Measurements from ENCODE around the gene HYI. TPM values are rescaled to one million over a fixed set of nuclear protein-coding genes. Genes with fewer than 3 reads are reported as not detected.

Gene HYI
- total RNA-seq, 1 donor from 2014 or later = 16.5 TPM

DNA sequence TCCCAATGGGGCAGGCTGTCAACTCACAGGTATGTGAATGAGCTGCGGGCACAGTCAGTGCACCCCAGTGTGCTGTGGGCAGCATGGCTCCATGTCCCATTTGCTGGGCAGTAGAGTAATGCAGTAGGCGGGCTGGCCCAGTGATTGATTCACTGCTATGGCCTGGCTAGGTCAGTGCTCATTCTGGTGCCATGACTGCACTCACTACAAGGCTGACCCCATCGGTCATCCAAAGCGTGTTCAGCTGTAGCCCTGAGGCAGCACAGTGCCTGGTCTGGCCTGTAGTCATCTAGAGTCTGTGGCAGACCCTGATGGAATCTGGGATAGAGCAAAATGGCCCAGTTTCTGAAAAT lies 7.4 kb downstream of the HYI start:
- Mint-ChIP-seq H3K27ac (no peak overlapping the region), H3K27me3 (ENCODE audit: insufficient read depth) (no peaks in the 10 kb centered on the region), H3K4me3 (no peak overlapping the region), H3K4me1 (ENCODE audit: low read depth) (no peaks in the 10 kb centered on the region), H3K36me3 (ENCODE audit: low read depth) (peaks cover 51% of the 10 kb centered on the region), H3K9me3 (no peaks in the 10 kb centered on the region)
- no peak for DNase-seq (ENCODE audit: low spot score)
- intact Hi-C loops (cut with micrococcal nuclease) = no loop called here

- Mint-ChIP-seq H3K27ac (no peak overlapping the region), H3K4me1 (ENCODE audit: low read depth) (no peaks in the 10 kb centered on the region), H3K9me3 (no peaks in the 10 kb centered on the region), H3K27me3 (ENCODE audit: insufficient read depth) (no peaks in the 10 kb centered on the region), H3K36me3 (ENCODE audit: low read depth) (peaks cover 52% of the 10 kb centered on the region), H3K4me3 (no peak overlapping the region)
- no peak for DNase-seq (ENCODE audit: low spot score)
- intact Hi-C loops (cut with micrococcal nuclease) = no loop called here
Observed at GRCh38 chr1:43445606-43446387, 7.9 kb downstream of the HYI start.

DNA sequence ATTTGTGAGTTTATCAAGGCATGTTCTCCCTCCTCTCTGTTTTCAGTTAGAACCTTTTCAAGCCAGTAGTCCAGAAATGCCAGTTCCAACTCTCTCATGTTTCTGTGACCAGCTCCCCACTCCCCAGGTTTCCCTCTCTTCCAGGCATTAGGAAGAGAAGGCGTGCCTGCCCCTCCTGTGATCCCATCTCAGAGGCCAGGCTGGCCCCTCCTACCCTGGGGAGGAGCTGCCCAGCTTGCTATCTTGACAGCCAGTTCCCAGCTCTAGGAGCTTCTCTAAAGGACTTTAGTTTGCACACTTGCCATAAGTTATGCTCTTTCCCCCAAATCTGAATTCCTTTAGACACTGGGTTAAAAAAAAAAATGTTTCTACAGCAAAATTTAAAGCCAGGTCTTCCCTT lies 8.9 kb downstream of the HYI start:
- Mint-ChIP-seq H3K4me3 (no peak overlapping the region), H3K36me3 (ENCODE audit: low read depth) (peaks cover 54% of the 10 kb centered on the region), H3K27ac (no peak overlapping the region), H3K4me1 (ENCODE audit: low read depth) (no peaks in the 10 kb centered on the region), H3K9me3 (no peaks in the 10 kb centered on the region), H3K27me3 (ENCODE audit: insufficient read depth) (no peaks in the 10 kb centered on the region)
- intact Hi-C loops (cut with micrococcal nuclease) = no loop called here
- DNase-seq (ENCODE audit: low spot score) = no peak

GRCh38 chr1:43444151-43444828 lies 9.4 kb downstream of the HYI start:
- no peak overlapping the region for H3K27ac Mint-ChIP-seq
- no peaks in the 10 kb centered on the region for H3K9me3 Mint-ChIP-seq
- no peak overlapping the region for H3K4me3 Mint-ChIP-seq
- H3K36me3 Mint-ChIP-seq (ENCODE audit: low read depth) = peaks cover 54% of the 10 kb centered on the region
- no peaks in the 10 kb centered on the region for H3K4me1 Mint-ChIP-seq (ENCODE audit: low read depth)
- intact Hi-C loops (cut with micrococcal nuclease) = no loop called here
- H3K27me3 Mint-ChIP-seq (ENCODE audit: insufficient read depth) = no peaks in the 10 kb centered on the region
- no peak for DNase-seq (ENCODE audit: low spot score)

DNA sequence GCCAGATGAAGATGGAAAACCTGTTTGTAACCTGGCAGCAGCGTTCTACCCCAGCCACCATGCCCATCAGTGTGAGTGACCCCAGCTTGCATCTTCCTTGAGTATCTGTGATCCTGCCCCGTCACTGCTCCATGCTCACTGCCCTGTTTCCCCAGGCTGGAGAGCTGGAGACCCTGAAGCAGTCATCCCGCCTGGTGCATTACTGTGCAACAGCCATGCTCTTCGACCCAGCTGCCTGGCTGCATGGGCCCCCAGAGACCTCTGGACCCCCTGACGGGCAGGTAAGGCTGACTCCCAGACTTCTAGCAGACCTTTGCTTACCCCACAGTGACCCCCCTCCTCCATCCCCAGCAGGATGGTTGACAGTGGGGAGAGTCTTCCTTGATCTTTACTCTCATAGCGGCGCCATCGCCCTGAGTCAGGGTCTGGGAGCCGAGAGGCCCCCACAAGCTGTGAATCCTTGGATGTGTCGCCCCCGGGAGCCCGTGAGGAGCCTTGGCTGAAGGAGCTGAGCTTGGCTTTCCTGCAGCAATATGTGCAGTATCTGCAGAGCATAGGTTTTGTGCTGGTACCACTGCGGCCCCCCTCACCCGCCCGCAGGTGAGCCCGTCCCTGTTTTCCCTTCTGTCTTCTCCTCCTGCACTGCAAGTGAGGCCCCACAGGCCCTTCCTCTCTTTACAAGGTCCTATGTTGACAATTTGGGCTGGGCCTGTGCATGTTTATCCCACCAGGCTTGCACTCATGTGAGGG lies 10.4 kb downstream of the HYI start:
- intact Hi-C loops (cut with micrococcal nuclease) = no loop called here
- Mint-ChIP-seq H3K9me3 (no peaks in the 10 kb centered on the region), H3K27ac (no peak overlapping the region), H3K4me3 (no peak overlapping the region), H3K27me3 (ENCODE audit: insufficient read depth) (no peaks in the 10 kb centered on the region), H3K4me1 (ENCODE audit: low read depth) (no peaks in the 10 kb centered on the region), H3K36me3 (ENCODE audit: low read depth) (peaks cover 56% of the 10 kb centered on the region)
- DNase-seq (ENCODE audit: low spot score) = no peak

GRCh38 chr1:43442756-43443155 lies 11.0 kb downstream of the HYI start:
- Mint-ChIP-seq H3K4me1 (ENCODE audit: low read depth) (no peaks in the 10 kb centered on the region), H3K36me3 (ENCODE audit: low read depth) (peaks cover 55% of the 10 kb centered on the region), H3K9me3 (no peaks in the 10 kb centered on the region), H3K27me3 (ENCODE audit: insufficient read depth) (no peaks in the 10 kb centered on the region), H3K27ac (no peak overlapping the region), H3K4me3 (no peak overlapping the region)
- intact Hi-C loops (cut with micrococcal nuclease) = no loop called here
- no peak for DNase-seq (ENCODE audit: low spot score)

GRCh38 chr1:43441894-43442637 lies 11.7 kb downstream of the HYI start:
- Mint-ChIP-seq H3K4me3 (no peak overlapping the region), H3K4me1 (ENCODE audit: low read depth) (no peaks in the 10 kb centered on the region), H3K27ac (no peak overlapping the region), H3K36me3 (ENCODE audit: low read depth) (peaks cover 48% of the 10 kb centered on the region), H3K27me3 (ENCODE audit: insufficient read depth) (no peaks in the 10 kb centered on the region), H3K9me3 (no peaks in the 10 kb centered on the region)
- intact Hi-C loops (cut with micrococcal nuclease) = no loop called here
- no peak for DNase-seq (ENCODE audit: low spot score)

- Mint-ChIP-seq H3K36me3 (ENCODE audit: low read depth) (peaks cover 42% of the 10 kb centered on the region), H3K27ac (no peak overlapping the region), H3K4me3 (no peak overlapping the region), H3K27me3 (ENCODE audit: insufficient read depth) (no peaks in the 10 kb centered on the region), H3K9me3 (no peaks in the 10 kb centered on the region), H3K4me1 (ENCODE audit: low read depth) (no peaks in the 10 kb centered on the region)
- no peak for DNase-seq (ENCODE audit: low spot score)
- intact Hi-C loops (cut with micrococcal nuclease) = no loop called here
Observed at GRCh38 chr1:43441166-43441893, 12.4 kb downstream of the HYI start.

GRCh38 chr1:43440358-43440757 lies 13.4 kb downstream of the HYI start:
- Mint-ChIP-seq H3K4me1 (ENCODE audit: low read depth) (peaks cover under 1% of the 10 kb centered on the region), H3K4me3 (no peak overlapping the region), H3K9me3 (no peaks in the 10 kb centered on the region), H3K27ac (no peak overlapping the region), H3K27me3 (ENCODE audit: insufficient read depth) (no peaks in the 10 kb centered on the region), H3K36me3 (ENCODE audit: low read depth) (peaks cover 36% of the 10 kb centered on the region)
- intact Hi-C loops (cut with micrococcal nuclease) = no loop called here
- no peak for DNase-seq (ENCODE audit: low spot score)

DNA sequence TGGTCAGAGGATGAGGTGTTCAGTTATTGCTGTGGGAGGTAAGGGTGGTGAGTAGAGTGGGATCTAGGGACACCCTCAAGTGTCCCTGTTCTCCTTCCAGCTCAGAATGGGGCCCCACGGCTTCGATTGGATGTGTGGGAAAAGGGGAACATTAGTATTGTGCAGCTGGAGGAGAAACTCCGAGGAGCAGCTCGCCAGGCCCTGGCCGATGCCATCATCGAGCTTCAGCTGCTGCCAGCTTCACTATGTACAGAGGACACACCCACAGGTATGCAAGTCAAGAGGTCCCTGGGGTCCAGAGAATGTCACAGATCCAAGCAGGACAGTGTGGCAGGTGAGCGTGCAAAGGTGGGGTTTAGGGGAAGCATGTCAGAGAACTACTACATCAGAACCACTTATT lies 13.9 kb downstream of the HYI start:
- no peak overlapping the region for H3K4me3 Mint-ChIP-seq
- H3K36me3 Mint-ChIP-seq (ENCODE audit: low read depth) = peaks cover 30% of the 10 kb centered on the region
- H3K4me1 Mint-ChIP-seq (ENCODE audit: low read depth) = peaks cover 5% of the 10 kb centered on the region
- DNase-seq (ENCODE audit: low spot score) = no peak
- no peaks in the 10 kb centered on the region for H3K27me3 Mint-ChIP-seq (ENCODE audit: insufficient read depth)
- no peak overlapping the region for H3K27ac Mint-ChIP-seq
- no peaks in the 10 kb centered on the region for H3K9me3 Mint-ChIP-seq
- intact Hi-C loops (cut with micrococcal nuclease) = no loop called here

DNA sequence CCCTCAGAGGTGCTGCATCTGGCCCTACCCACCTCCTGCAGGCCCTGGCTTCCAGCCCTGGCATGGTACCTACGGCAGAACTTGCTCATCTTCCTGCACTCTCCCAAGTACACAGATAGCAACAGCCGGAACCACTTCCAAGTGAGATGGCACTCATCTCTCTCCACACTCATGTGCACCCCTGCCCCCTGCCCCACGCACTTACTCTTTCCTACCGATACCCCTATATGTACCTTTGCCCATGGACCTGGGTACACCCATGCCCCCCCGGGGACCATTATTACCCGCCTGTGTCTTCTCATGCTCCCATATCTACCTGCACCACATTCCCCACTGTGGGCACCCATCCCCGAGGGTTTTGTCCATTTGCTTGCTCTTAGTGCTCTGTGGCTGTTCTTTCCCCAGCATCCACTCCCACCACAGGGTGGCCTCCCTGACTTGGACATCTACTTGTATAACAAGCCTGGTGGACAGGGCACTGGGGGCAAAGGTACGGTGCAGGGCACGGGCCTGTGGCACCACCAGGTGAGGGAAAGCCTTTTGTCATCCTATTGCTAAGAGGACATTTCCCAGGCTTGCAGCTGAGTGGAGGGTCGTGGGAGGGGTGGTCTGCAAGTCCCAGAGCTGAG lies 14.7 kb downstream of the HYI start:
- intact Hi-C loops (cut with micrococcal nuclease) = no loop called here
- peaks cover 26% of the 10 kb centered on the region for H3K36me3 Mint-ChIP-seq (ENCODE audit: low read depth)
- H3K4me3 Mint-ChIP-seq = no peak overlapping the region
- no peak for DNase-seq (ENCODE audit: low spot score)
- no peak overlapping the region for H3K27ac Mint-ChIP-seq
- peaks cover 5% of the 10 kb centered on the region for H3K4me1 Mint-ChIP-seq (ENCODE audit: low read depth)
- no peaks in the 10 kb centered on the region for H3K9me3 Mint-ChIP-seq
- H3K27me3 Mint-ChIP-seq (ENCODE audit: insufficient read depth) = no peaks in the 10 kb centered on the region

- DNase-seq (ENCODE audit: low spot score) = no peak
- H3K4me3 Mint-ChIP-seq = no peak overlapping the region
- H3K27ac Mint-ChIP-seq = no peak overlapping the region
- intact Hi-C loops (cut with micrococcal nuclease) = no loop called here
- H3K27me3 Mint-ChIP-seq (ENCODE audit: insufficient read depth) = no peaks in the 10 kb centered on the region
- no peaks in the 10 kb centered on the region for H3K9me3 Mint-ChIP-seq
- H3K36me3 Mint-ChIP-seq (ENCODE audit: low read depth) = peaks cover 26% of the 10 kb centered on the region
- peaks cover 5% of the 10 kb centered on the region for H3K4me1 Mint-ChIP-seq (ENCODE audit: low read depth)
Observed at GRCh38 chr1:43438576-43438952, 15.2 kb downstream of the HYI start.
